HPDE6-E6E7 (cell line): ENCODE measurements around the gene ZP2.
A peak's percentile ranks its signal among the peaks of the same experiment; 100 is the strongest.
"Not testable (repeated sequence)": the region's sequence is repeated elsewhere in the genome, so short reads cannot be mapped to it uniquely, and the experiment has no call there.

Source experiments
- DNase-seq: peaks from one replicate; pipeline ENCODE4 v3.0.0; 2011; ENCODE audit warnings: missing footprints; ENCODE audit errors: extremely low spot score

ZP2 gene

DNA sequence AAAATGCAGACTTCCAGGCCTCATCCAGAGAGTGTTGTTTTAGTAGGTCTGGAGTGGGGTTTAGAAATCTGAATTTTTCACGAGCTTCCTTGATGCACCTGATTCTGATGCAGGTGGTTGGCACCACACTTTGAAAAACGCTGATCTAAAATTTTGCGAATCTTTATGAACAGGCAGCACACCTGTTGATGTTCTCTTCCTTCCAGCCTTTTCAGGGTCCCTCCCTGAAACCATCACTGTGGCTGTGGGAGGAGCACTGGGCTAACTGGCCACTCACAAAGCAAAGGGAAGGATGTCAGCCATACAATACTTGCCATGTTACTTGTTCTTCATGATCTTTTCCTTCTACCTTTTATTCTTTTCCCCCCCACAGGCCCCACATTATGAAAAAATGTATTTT is 38.7 kb downstream of the ZP2 start:
- DNase-seq: no peak

GRCh38 chr16:21170116-21170515 is 41.3 kb downstream of the ZP2 start:
- DNase-seq: not testable (repeated sequence)

GRCh38 chr16:21169249-21169981 is 42.0 kb downstream of the ZP2 start:
- DNase-seq: no peak

- no peak for DNase-seq
Measured at GRCh38 chr16:21167929-21168602, 43.3 kb downstream of the ZP2 start.

GRCh38 chr16:21167360-21167759 is 44.0 kb downstream of the ZP2 start:
- no peak for DNase-seq

GRCh38 chr16:21166561-21166961 is 44.8 kb downstream of the ZP2 start:
- no peak for DNase-seq

GRCh38 chr16:21164521-21165168 is 46.7 kb downstream of the ZP2 start:
- DNase-seq: no peak

DNA sequence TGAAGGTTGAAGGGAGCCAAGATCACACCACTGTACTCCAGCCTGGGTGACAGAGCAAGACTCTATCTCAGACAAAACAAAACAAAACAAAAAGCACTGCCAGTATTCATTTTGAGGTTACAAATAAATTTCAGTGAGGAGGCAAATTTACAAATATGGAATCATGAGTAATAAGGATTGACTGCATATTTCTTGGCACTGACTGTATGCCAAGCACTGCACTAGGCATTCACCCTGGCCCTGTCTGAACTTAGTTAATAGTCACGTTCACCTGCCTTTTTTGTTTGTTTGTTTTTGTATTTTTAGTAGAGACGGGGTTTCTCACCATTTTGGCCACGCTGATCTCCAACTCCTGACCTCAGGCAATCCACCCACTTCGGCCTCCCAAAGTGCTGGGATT is 47.8 kb downstream of the ZP2 start:
- DNase-seq: no peak

GRCh38 chr16:21162661-21163151 is 48.7 kb downstream of the ZP2 start:
- DNase-seq: no peak

DNA sequence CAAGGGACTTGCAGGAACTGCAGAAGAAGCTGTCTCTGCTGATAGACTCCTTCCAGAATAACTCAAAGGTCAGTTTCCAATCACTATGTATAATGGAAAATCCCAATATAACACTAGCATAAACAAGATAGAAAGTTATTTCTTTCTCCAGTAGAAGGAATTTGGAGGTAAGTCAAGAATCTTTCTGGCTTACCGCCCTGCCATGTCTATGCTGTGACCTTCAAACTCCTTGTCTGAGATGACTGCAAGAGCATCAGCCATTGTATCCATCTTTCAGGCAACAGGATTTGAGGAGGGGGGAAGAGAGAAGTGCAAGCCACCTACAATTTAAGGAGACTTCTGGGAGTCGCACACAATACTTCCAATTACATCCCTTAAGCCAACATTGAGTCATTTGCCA is 50.2 kb downstream of the ZP2 start:
- DNase-seq: no peak

- DNase-seq: no peak
Measured at GRCh38 chr16:21160276-21160675, 51.1 kb downstream of the ZP2 start.

DNA sequence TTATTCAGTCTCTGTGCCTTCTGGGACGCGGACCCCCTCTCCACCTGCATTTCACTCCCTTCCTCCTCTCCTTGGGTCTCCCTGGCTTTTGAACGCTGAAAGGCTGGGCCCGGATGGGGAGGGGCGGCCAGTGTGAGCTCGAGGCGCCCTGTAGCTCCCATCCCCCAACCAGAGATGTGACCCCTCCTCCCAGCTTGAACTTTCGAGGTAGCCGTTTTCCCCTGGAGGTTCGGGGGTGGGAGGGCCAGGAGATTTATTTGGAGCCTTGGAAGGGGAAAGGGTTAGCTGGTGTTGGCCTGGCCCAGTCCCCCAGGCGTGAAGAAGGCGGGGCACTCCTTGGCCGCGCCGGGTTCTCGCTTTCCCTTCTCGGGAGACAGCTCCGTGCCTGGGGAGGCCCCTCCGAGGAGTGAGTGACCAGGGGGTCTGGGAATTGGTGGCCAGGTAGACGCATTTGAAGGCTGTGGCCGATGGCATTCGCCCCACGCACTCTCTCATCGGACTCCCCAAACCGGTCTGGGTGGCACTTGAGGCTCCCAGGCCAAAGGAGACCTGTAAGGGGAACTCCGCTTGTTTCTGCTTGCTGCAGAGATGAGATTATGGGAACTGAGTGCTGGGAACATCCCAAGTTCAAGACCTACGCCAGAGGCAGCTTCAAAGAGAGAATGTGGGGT is 52.0 kb downstream of the ZP2 start:
- DNase-seq: peak; percentile 58

DNA sequence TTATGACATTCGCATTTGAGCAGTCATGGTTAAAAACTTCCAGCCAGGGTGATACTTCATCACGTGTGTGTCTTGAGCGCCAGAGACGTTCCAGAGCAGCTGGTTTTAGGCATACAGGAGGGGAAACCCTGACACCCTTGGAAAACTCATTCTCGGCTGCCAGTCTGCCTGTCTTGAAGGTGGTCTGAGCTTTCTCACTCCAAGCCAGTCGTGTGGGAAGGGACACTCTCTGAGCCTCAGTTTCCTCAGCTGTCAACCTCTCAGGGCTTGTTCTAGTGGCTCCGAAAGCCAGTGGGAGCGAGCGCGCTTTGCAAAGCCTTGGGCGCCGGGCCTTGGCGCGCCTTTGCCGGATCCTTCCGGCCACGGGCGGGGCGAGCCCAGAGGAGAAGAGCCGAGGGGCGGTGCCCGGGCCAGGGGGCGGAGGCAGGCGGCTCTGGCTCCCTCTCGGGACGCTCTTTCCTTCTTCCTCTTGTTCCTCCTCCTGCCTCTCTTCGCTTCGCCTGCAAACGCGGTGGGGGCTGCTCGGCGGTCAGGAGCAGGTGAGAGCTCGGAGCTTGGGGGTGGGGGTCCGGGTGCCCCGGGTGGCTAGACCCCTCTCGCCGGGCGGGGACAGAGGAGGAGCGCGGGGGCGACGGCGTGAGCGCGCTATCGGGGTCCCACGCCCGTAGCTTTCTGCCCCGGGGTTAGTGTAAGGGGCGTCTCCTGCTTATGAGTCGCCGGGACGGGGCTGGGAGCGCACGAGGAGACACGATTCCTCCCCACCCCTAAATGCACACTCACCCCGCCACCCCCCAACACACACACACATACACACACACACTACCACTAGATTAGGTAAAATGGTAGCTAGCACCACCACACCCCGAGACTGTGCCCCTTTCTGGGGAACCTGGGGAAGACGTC is 52.9 kb downstream of the ZP2 start, which contains the start of gene LDAF1:
Gene LDAF1, plus strand, starts transcription at position 467 of the 903 bp plus-strand sequence. CDS start 2,509 bp downstream, outside the sequence.
- DNase-seq: peak; percentile 83

DNA sequence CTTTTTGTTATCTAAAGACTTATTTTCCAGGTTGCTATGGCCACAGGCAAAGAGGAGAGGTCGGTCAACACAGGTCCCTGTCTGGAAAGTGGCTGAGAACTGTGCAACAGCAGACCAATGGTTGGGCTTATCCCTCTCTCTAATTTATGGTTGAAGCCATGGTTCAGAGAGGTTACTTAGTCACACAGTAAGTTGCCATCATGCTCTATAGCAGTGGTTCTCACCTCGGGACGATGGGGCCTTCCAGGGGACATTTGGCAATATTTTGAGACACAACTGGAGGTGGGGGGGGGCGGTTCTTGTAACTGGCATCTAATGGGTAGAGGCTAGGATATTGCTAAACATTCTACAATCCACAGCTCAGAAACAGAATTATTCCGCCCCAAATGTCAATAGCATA is 53.7 kb downstream of the ZP2 start:
- DNase-seq: no peak

- DNase-seq: peak; percentile 63
Measured at GRCh38 chr16:21156767-21157467, 54.5 kb downstream of the ZP2 start.

DNA sequence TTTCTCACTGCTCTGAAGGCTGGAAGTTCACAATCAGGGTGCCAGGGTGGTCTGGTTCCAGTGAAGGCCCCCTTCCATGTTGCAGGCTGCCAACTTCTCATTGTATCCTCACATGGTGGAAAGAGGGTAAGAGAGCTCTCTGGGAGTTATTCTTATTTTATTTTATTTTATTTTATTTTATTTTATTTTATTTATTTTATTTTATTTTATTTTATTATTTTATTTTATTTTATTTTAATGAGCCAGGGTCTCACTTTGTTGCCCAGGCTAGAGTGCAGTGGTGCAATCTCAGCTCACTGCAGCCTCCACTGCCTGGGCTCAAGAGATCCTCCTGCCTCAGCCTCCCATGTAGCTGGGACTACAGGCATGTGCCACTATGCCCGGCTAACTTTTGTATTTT is 55.4 kb downstream of the ZP2 start:
- not testable (repeated sequence) for DNase-seq

DNA sequence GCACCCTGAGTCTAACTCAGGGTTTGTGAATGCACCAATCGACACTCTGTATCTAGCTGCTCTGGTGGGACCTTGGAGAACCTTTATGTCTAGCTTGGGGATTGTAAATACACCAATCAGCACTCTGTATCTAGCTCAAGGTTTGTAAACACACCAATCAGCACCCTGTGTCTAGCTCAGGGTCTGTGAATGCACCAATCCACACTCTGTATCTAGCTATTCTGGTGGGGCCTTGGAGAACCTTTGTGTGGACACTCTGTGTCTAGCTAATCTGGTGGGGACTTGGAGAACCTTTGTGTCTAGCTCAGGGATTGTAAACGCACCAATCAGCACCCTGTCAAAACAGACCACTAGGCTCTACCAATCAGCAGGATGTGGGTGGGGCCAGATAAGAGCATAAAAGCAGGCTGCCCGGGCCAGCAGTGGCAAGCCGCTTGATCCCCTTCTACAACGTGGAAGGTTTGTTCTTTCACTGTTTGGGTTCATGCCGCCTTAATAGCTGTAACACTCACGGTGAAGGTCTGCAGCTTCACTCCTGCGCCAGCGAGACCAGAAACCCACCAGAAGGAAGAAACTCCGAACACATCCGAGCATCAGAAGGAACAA is 58.1 kb downstream of the ZP2 start:
- not testable (repeated sequence) for DNase-seq

- DNase-seq: not testable (repeated sequence)
Measured at GRCh38 chr16:21152160-21153030, 59.0 kb downstream of the ZP2 start.
